Fibroblast of lung (primary cell): ENCODE results near the gene DIS3L2. TPM values are rescaled to one million over a fixed set of nuclear protein-coding genes. Genes with fewer than 3 reads are reported as not detected.
"Not testable (repeated sequence)": the region's sequence is repeated elsewhere in the genome, so short reads cannot be mapped to it uniquely, and the experiment has no call there.

Source experiments
- DNase-seq, 2 donors: peaks; one replicate each; pipeline versions ENCODE4 v3.0.0 to v3.0.0-alpha.2; 2010; ENCODE audit warnings: low read depth in 2 of 2
- H2AFZ ChIP-seq: 2 replicates; pipeline ENCODE4 v1.5.1; 2012; ENCODE audit warnings: low read length, control low read depth, inconsistent platforms
- H3K27ac ChIP-seq: 2 replicates; pipeline ENCODE4 v1.5.1; 2011; ENCODE audit warnings: low read length, control low read depth; ENCODE audit not compliant: insufficient read depth
- H3K27me3 ChIP-seq: 2 replicates; pipeline ENCODE4 v1.5.1; 2011; ENCODE audit warnings: mild to moderate bottlenecking, low read length; ENCODE audit not compliant: control insufficient read depth, insufficient read depth
- H3K36me3 ChIP-seq: 2 replicates; pipeline ENCODE4 v1.5.1; 2011; ENCODE audit warnings: low read length; ENCODE audit not compliant: control insufficient read depth, insufficient read depth
- H3K4me1 ChIP-seq: 2 replicates; pipeline ENCODE4 v1.5.1; 2011; ENCODE audit warnings: low read length; ENCODE audit not compliant: control insufficient read depth, insufficient read depth; ENCODE audit errors: extremely low read depth
- H3K4me2 ChIP-seq: 2 replicates; pipeline ENCODE4 v1.5.1; 2011; ENCODE audit warnings: low read length, control low read depth; ENCODE audit not compliant: insufficient read depth; ENCODE audit errors: extremely low read depth
- H3K4me3 ChIP-seq, 4 experiments: fragments of 200-600 bp in 1 of 4; sonication (generic) in 1 of 4; replicated peaks in 1 of 4; 2 replicates each; pipeline ENCODE4 v1.5.1; 2011 to 2016; ENCODE audit warnings: low read length in 4 of 4, low read depth in 3 of 4, mild to moderate bottlenecking in 3 of 4, control low read depth in 2 of 4, inconsistent platforms in 1 of 4, mixed read lengths in 1 of 4; ENCODE audit not compliant: insufficient read depth in 1 of 4; ENCODE audit errors: control extremely low read depth in 1 of 4
- H3K79me2 ChIP-seq: 2 replicates; pipeline ENCODE4 v1.5.1; 2012; ENCODE audit warnings: mild to moderate bottlenecking, low read length, inconsistent platforms; ENCODE audit not compliant: control insufficient read depth, insufficient read depth
- H3K9ac ChIP-seq: 2 replicates; pipeline ENCODE4 v1.5.1; 2011; ENCODE audit warnings: mild to moderate bottlenecking, low read length, control low read depth; ENCODE audit not compliant: insufficient read depth
- H3K9me3 ChIP-seq: 2 replicates; pipeline ENCODE4 v1.5.1; 2012; ENCODE audit warnings: low read depth, low read length; ENCODE audit not compliant: control insufficient read depth, insufficient read depth
- H4K20me1 ChIP-seq: 2 replicates; pipeline ENCODE4 v1.5.1; 2011; ENCODE audit warnings: low read length; ENCODE audit not compliant: control insufficient read depth, insufficient read depth; ENCODE audit errors: extremely low read depth
- CTCF ChIP-seq, 2 donors: IDR thresholded peaks in 1 of 2; conservative IDR thresholded peaks in 1 of 2; 1 replicate in 1 of 2; 2 replicates in 1 of 2; pipeline ENCODE4 v1.5.1; 2011 to 2012; ENCODE audit warnings: low read length in 2 of 2, control low read depth in 1 of 2, inconsistent platforms in 1 of 2, low read depth in 1 of 2, mild to moderate bottlenecking in 1 of 2
- EZH2 ChIP-seq: IDR thresholded peaks from 2 replicates; pipeline ENCODE4 v1.5.1; 2012; ENCODE audit warnings: low read length, control low read depth, mild to moderate bottlenecking; ENCODE audit errors: missing control alignments
- polyA plus RNA-seq, 2 donors: library from polyadenylated mRNA; depleted of rRNA in 1 of 2; stranded (reverse) in 1 of 2; unstranded in 1 of 2; fragments of >200 nt; gene quantifications; 2 replicates each; pipeline ENCODE4 v1.2.1, GENCODE V29; 2011 to 2012; ENCODE audit warnings: missing spikeins in 1 of 2
- total RNA-seq: library from RNA; depleted of rRNA; stranded (reverse); fragments of >200 nt; gene quantifications from 2 replicates; pipeline ENCODE4 v1.2.1, GENCODE V29; 2014

Gene DIS3L2
- total and polyA plus RNA-seq, 2 donors (not counting 1 experiment from before 2014, with no cell fraction given), result 5.2 to 15.2 TPM

GRCh38 chr2:232361646-232362045 is 400.1 kb downstream of the DIS3L2 start:
- Histone ChIP-seq H3K4me1 (no peaks in the 10 kb centered on the region), H3K27ac (no peak overlapping the region), H3K9me3 (no peaks in the 10 kb centered on the region), H3K4me3 (no peak overlapping the region), H3K9ac (no peak overlapping the region), H3K4me2 (no peak overlapping the region), H3K27me3 (no peaks in the 10 kb centered on the region), H3K36me3 (no peaks in the 10 kb centered on the region), H3K79me2 (no peaks in the 10 kb centered on the region), H2AFZ (no peak overlapping the region), H4K20me1 (no peaks in the 10 kb centered on the region)
- no peak for DNase-seq
- TF ChIP-seq CTCF (conservative IDR thresholded peaks at IDR 0.05 in 1 of 2, IDR thresholded peaks at IDR 0.05 in 1 of 2; ENCODE audit: low read depth in 1 of 2, low read length in 2 of 2) (no peak), EZH2 (no peak)

GRCh38 chr2:232362174-232362900 is 400.8 kb downstream of the DIS3L2 start:
- H4K20me1 ChIP-seq, result no peaks in the 10 kb centered on the region
- no peak overlapping the region for H3K27ac ChIP-seq
- no peak overlapping the region for H3K4me2 ChIP-seq
- H3K27me3 ChIP-seq, result no peaks in the 10 kb centered on the region
- no peak overlapping the region for H2AFZ ChIP-seq
- H3K79me2 ChIP-seq, result no peaks in the 10 kb centered on the region
- no peak overlapping the region for H3K4me3 ChIP-seq
- H3K4me1 ChIP-seq, result no peaks in the 10 kb centered on the region
- no peaks in the 10 kb centered on the region for H3K9me3 ChIP-seq
- H3K36me3 ChIP-seq, result no peaks in the 10 kb centered on the region
- H3K9ac ChIP-seq, result no peak overlapping the region
- TF ChIP-seq CTCF (conservative IDR thresholded peaks at IDR 0.05 in 1 of 2, IDR thresholded peaks at IDR 0.05 in 1 of 2; ENCODE audit: low read depth in 1 of 2, low read length in 2 of 2), result no peak
- TF ChIP-seq EZH2, result no peak
- DNase-seq, result no peak

- H3K4me2 ChIP-seq, H3K79me2 ChIP-seq, H3K9me3 ChIP-seq, H3K27me3 ChIP-seq, DNase-seq, H3K36me3 ChIP-seq, H2AFZ ChIP-seq, H3K4me3 ChIP-seq, H3K9ac ChIP-seq, H4K20me1 ChIP-seq, H3K4me1 ChIP-seq, H3K27ac ChIP-seq: not testable (repeated sequence)
Observed at GRCh38 chr2:232363064-232363783, 401.7 kb downstream of the DIS3L2 start.
